GM18505 (cell line): Measurements from ENCODE around the gene PKN3.

Experiments
- ATAC-seq: cut with Tn5 transposase; IDR thresholded peaks from one replicate; pipeline ENCODE4 v1.9.1; 2021; ENCODE audit not compliant: unreplicated experiment
- POLR2A ChIP-seq: IDR thresholded peaks from 4 replicates; pipeline ENCODE4 v1.6.1; 2011; ENCODE audit warnings: borderline replicate concordance; ENCODE audit not compliant: insufficient read depth, insufficient read length; ENCODE audit errors: extremely low read depth

PKN3 gene

GRCh38 chr9:128715436-128715750 lies 13.1 kb downstream of the PKN3 start:
- no peak for ATAC-seq
- no peak for TF ChIP-seq POLR2A

- ATAC-seq, result no peak
These were observed 14.4 kb downstream of the PKN3 start for GRCh38 chr9:128716581-128717254.

GRCh38 chr9:128718047-128718446 lies 15.7 kb downstream of the PKN3 start:
- TF ChIP-seq POLR2A, result no peak
- ATAC-seq, result no peak

More at GRCh38 chr9:128716581-128717254, 14.4 kb downstream of the PKN3 start:
- TF ChIP-seq POLR2A, result no peak

GRCh38 chr9:128718475-128718874 lies 16.2 kb downstream of the PKN3 start:
- no peak for ATAC-seq
- no peak for TF ChIP-seq POLR2A

GRCh38 chr9:128719919-128720605 lies 17.8 kb downstream of the PKN3 start:
- peak; percentile 17 for TF ChIP-seq POLR2A
- no peak for ATAC-seq

- no peak for ATAC-seq
- no peak for TF ChIP-seq POLR2A
These were observed 18.7 kb downstream of the PKN3 start for GRCh38 chr9:128720841-128721486.

GRCh38 chr9:128721487-128722010 lies 19.2 kb downstream of the PKN3 start:
- no peak for TF ChIP-seq POLR2A
- ATAC-seq, result no peak

GRCh38 chr9:128722380-128723351 lies 20.4 kb downstream of the PKN3 start:
- ATAC-seq, result no peak
- no peak for TF ChIP-seq POLR2A

GRCh38 chr9:128723352-128723865 lies 21.1 kb downstream of the PKN3 start:
- no peak for ATAC-seq
- TF ChIP-seq POLR2A, result no peak

- ATAC-seq, result peak; percentile 89
These were observed 21.8 kb downstream of the PKN3 start, which contains the start of gene ZDHHC12 for GRCh38 chr9:128723866-128724743. ZDHHC12 (minus strand) TSS chr9:128724127; CDS start chr9:128724093, 34 bp downstream.

GRCh38 chr9:128724744-128725211 lies 22.5 kb downstream of the PKN3 start:
- peak; percentile 60 for TF ChIP-seq POLR2A
- peak; percentile 6 for ATAC-seq

More at GRCh38 chr9:128723866-128724743, 21.8 kb downstream of the PKN3 start, which contains the start of gene ZDHHC12:
- peak; percentile 98 for TF ChIP-seq POLR2A
